ENCODE results near the gene NDUFS8.
"Not testable (repeated sequence)": the region's sequence is repeated elsewhere in the genome, so short reads cannot be mapped to it uniquely, and the experiment has no call there.

NDUFS8 gene

DNA sequence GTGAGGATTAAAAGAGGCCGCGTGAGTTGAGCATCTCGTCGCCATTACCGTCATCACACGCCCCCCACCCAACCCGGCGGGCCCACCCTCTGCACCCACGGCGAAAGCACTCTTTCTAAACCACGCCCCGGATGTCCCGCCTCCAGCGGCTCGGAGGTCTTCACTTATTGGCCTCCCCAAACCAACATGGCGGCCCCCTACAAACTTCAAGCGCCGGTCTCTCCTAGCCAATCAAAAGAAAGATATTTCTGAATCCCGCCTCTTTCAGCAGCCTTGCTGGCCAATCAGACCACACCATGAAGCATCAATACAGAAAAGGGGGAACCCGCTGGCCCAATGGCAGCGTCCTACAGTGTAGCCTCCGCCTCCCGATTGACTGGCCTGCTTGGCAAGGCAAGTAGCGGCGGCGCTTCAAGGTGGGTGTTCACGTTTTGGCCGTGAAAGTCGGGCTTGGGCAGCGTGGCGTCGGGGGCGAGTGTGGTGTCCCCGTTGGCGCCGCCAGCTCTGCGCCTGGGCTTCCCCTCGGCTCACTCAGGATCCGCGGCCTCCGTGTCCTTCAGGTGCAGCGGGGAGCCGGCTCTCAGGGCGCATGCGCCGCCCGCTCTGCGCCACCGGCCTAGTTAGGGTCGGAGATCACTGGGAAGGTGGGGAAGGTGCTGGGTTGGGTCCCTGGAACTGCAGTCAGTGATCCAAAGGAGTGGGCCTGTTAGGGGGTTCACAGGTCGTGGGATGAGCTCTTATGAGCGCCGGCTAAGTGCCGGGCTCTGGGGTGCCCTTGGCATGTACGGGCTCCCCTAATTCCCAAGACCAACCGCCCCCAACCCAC lies at the start of gene NDUFS8:
NDUFS8 (plus strand) TSS at position 364 of the 826 bp plus-strand sequence. CDS start 1,471 bp downstream, outside the sequence.
- DNase-seq: peak; percentile 98

DNA sequence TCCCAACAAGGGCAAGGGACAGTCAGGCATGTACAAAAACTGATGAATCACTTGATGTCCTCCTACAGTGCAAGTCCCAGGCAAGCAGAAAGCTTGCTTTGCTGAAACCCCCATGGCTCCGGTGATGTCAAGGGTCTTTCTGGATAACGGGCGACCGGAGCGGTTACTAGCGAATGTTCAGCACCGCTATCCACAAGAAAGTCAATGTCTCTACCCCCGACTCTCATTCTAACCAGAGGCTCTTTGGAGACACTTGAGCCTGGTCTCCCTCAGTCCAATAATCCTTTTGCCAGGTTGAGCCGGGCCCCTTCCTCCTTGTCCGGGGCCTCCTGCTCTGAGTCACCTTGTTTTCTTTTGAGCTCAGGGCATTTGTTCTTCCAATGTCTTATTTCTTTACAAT lies 49.3 kb upstream of the NDUFS8 start:
- DNase-seq: not testable (repeated sequence)

DNA sequence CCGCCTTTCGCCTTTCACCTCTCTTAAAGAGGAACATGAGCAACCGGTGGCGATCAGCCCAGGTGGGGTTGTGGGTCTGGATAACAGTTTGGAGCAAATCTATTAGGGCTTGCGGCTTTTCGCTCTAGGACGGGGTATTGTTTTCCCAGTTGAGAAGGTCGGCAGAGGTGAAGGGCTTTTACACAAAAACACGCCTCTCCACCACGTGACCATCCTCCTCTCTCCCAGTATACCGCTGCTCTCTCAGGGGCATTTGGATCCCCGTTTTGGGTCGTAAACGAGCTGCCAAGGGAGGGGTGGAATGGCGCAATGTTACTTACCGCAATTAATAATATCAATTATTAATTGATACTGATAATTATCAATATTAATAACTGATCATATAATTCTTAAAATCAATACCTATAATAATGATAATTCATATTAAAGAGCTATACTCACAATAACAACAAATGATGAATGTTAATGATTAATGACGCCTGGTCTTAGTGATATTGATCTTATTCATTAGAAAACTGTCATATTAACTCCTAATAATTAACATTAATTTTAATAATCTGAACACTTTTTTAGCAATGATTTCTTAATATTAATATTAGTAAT lies 48.1 kb upstream of the NDUFS8 start:
- not testable (repeated sequence) for DNase-seq

DNA sequence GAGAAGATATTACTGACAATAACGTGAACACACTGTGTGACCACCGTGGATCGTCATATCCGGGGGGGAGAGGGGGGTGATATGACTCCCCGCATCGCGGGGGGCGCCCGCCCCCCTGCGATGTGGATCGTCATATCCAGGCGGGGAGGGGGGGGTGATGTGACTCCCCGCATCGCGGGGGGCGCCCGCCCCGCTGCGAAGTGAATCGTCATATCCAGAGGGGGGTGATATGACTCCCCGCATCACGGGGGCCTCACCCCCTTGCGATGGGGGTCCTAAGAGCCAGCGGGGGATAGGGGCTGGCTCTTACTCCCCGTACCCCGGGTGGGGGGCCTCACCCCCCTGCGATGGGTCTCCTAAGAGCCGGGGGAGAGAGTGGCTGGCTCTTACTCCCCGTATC lies 46.5 kb upstream of the NDUFS8 start:
- no peak for DNase-seq

DNA sequence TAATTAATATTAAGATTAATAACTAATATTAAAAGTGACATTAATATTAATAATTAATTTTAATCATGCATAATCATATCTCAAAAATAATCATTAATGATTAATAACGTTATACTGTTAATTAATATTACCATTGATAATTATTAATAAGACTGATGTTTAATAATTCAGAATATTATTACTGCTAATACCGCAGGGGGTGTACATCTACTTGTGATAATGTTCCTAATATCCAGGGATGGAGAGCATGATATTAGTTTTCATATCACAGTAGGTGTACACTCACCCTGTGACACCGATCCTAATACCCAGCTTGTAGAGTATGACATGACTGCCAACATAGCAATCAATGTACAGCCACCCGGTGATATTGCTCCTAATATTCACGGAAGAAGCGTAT lies 45.2 kb upstream of the NDUFS8 start:
- DNase-seq: not testable (repeated sequence)

DNA sequence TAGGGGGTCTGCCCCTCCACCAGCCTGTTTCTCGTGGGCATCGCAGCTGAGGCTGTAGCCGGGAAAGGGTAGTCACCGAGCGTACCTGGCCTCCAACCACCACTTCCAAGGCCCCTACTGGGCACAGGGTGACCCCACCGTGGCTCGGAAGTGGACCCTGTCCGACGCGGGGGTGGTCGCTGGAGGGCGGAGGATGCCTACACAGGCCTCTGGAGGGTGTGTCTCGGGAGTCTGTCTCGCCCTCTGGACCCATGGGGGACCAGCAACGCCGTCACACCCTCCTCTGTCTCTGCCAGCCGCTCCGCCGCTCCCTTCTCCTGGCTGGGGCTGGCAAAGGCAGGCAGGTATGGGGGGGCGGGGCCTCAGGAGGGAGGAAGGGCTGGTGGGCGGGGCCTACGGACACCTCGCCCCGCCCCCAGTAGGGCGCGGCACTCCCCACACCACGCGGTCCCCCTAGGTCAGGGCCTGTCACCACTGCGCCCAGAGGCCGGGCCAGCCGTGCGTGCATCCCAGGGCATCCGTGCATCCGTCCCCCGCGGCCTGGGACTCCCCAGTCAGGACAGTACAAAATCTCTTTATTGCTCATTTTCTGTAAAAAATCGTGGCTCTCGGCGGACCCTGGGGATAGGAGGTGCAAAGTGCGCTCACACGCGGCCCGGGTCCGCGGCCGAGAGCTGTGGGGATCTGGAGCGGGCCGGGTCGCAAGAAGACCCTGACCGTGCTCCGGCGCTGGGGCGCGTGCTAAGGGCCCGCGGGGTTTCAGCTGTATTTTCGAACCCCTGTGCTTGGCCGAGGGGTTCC lies 39.7 kb upstream of the NDUFS8 start:
- DNase-seq: not testable (repeated sequence)

DNA sequence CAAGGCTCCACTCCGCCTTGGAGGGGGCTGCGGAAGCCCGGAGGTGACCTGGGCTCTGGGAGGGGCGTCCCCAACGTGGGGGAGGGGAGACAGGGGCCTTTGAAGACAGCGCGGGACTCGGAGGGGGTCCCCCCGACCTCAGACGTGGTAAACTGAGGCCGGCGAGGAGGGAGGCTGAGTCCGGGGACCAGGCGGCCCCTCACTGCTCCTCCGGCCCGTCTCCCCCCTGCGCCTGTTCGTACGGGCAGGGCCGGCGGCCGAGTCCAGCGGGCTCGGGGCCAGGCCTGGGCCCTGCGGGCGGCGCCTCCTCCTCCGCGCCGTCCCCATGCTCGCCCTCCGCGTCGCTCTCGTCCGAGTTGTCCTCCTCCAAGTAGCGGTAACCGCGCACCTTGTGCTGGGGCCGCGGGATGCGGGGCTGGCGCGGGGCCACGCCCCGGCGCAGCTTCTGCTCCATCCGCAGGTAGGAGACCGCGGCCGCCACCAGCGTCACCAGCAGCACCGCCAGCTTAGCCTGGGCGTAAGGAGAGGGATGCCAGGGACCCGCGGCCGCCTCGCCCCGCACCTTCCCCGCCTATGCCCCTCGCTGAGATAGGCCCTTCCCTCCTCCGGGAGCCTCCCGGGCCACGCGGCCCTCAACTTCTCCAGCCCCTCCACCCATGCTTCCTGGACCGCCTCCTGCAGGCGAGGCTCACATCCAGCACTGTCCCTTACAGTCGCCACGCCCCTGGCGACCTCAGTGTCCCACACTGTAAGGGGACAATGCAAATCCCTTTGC lies 38.9 kb upstream of the NDUFS8 start:
- DNase-seq: not testable (repeated sequence)

DNA sequence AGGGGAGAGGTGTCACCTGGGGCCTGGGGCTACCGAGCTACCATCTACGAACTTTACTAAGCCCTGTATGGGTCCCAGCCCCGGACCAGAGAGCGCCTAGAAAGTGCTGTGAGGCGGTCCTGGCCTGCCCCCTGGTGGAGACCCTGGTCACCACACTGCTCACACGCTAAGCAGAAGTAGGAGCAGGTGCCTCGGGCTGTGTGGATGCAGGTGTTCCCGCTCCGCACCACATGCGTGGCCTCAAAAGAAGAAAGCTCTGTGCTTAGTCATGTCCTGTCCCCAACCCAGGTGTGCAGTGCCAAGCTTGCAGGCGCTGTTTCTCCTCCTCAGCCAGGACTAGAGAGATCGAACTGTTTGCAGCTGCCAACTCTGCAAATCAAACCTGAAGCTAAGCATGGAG lies 36.7 kb upstream of the NDUFS8 start:
- not testable (repeated sequence) for DNase-seq

DNA sequence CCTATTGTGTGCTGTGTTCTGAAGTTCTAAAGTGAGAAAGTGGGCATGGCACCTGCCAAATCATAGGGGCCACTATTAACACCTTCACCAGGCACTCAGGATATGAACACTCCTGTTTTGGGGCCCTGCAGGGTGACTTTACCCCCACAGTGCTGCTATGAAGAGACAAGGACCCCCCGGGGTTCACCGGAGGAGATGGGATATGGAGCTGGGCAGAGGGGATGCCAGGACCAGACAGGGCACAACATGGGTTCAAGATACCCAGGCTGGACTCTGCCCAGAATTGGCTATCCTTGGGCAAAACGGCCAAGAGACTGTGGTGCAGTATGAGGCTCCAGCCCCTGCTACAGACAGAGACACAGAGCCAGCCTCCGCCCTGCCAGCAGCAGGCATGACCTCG lies 36.1 kb upstream of the NDUFS8 start:
- not testable (repeated sequence) for DNase-seq

DNA sequence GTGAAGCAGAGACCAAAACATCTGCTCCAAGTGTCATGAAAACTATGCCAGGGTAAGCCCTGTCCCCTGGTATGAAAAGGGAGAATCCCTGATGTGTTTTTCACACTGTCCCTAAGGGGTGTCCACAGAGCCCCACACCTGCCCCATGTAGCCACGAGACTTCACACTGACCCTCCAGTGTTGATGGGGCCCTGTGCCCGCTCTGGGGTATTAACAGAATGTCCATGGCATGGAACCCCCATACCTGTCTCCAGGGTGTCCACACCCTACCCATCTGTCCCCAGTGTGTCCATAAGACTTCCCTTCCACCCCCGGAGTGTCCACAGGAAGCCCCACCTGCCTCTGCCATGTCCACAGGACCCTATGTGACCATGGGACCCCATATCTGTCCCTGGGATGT lies 35.4 kb upstream of the NDUFS8 start:
- DNase-seq: not testable (repeated sequence)

DNA sequence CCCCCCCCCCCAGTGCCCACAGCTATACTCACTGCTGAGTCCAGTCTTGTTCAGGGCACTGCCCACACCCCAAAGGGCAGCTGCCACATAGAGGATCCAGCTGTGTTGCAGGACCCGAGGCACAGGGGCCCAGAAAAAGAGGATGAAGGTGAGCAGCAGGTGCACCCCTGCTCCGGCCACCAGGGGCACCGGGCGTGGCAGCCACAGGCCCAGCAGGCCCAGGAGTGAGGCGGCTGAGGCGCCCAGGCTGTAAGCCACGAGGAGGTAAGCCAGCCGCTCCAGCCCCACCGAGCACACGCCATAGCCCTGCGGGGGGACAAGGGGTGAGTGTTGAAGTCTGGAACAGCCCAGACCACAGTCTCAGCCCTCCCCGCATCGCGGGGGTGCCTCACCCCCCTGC lies 34.9 kb upstream of the NDUFS8 start:
- DNase-seq: not testable (repeated sequence)

DNA sequence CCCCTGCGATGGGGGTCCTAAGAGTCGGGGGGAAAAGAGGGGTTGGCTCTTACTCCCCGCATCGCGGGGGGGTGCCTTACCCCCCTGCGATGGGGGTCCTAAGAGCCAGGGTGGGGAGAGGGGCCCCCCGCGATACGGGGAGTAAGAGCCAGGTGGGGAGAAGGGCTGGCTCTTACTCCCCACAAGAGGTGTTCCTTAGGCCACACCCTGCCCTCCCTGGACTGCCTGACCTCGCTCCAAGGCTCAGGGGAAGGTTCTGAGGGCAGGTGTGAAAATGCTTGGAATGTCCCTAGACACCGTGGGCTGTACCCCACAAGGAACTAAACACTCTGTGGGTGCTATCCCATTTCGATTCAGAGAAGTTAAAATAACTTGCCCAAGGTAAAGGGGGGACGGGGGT lies 34.4 kb upstream of the NDUFS8 start:
- DNase-seq: no peak

DNA sequence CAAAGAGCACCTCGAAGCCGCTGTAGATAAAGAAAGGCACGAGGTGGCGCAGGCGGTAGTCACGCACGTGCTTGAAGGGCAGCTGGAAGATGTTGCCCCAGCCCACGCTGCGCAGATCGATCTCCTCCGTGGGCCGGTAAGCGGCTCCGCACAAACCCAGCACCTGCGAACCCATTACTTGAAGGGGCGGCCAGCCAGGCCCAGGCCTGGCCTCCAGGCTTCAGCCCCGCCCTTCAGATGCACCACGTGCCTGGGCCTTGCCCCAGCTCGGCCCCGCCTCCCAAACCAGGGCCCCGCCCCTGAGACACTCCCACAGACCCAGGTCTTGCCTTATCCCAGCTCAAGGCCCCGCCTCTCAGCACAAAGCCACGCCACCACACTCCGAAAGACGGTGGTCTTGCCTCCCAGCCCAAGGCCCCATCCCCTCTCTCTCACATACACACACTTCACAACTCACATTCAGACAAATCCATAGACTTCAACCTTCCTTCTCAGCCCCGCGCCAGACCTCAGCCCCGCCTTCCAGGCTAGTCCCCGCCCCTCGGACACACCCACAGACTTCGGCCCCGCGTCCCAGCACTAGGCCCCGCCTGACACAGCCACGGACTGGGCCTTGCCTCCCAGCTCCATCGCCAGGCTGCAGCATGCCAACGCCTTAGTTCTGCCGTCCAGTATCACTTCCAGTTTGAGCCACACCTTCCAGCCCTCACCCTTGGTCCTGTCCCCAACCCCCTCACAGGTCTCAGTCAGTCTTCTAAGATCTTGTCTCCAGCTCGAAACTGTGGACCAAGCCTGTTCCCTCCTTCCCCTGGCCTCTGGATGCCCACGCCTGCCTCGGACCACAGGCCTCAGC lies 33.6 kb upstream of the NDUFS8 start:
- no peak for DNase-seq

DNA sequence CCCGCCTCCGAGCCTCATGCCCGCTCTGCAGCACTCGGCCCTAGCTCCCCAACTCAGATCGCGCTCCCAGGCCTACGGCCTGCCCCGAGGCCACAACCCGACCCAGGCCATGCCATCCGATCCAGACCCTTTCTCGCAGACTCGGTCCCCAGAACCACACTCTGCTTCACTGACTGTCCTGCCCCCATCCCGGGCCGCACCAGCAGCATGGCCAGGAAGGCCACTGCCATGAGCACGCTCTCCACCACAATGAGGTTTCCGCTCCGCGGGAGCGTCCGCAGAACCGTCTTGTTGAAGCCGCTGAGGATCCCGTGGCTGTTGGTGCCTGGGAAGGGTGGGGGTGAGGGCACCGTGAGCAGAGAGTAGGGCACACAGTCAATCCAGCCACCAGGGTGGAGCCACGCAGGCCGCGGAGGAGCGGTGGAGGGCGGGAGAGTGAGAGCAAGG lies 33.0 kb upstream of the NDUFS8 start:
- DNase-seq: no peak

DNA sequence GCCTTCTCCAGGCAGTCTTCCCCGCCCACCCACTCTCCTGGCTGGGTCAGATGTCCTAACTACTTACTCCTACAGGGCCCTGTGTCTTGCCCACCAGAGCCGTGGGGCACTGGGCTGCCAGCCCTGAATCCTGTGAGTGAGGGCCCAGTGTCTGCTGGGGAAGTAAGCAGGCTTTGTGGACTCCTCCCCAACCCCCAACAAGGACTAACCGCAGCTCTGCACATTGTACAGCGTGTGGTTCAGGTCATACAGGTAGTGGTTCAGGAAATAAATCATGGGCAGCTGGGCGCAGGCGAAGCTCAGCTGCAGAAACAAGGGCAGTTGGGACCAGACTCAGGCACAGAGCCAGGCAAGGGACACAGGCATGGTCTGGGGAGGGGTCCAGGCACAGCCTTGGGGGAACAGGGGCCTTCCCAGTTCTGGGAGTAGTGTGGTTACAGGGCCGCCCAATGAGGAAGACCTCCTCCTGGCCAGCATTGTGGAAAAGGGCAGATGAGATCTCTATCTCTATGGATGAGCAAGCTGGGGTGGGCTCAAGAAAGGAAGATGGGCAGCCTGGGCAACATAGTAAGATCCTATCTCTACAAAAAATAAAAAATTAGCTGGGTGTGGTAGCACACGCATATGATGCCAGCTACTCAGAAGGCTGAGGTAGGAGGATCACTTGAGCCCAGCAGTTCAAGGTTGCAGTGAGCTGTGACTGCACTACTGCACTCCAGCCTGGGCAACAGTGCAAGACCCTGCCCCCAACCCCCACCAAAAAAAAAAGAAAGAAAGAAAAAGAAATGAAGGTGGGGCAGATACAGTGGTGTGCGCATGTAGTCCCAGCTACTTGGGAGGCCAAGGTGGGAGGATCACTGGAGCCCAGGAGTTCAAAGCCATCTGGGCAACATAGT lies 32.1 kb upstream of the NDUFS8 start:
- DNase-seq: no peak

DNA sequence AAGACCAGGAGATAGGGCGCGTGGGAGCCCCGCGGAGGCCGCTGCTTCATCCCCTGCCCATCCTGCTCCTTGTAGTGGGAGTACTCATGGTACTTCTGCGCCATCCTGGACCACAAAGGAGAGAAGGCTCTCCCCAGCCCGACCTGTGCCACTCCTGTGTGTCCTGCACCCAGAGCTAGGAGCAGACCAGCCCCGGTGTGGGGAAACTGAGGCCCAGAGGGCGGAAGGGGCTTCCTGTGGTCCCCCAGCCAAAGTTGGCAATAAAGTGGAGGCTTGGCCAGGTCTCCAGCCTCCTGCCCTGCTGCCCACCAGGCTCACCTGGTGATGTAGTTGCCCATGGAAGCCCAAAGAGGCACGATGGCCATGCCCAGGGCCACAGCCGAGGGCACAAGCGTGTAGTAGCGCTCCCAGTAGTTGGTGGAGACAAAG lies 31.3 kb upstream of the NDUFS8 start:
- no peak for DNase-seq

DNA sequence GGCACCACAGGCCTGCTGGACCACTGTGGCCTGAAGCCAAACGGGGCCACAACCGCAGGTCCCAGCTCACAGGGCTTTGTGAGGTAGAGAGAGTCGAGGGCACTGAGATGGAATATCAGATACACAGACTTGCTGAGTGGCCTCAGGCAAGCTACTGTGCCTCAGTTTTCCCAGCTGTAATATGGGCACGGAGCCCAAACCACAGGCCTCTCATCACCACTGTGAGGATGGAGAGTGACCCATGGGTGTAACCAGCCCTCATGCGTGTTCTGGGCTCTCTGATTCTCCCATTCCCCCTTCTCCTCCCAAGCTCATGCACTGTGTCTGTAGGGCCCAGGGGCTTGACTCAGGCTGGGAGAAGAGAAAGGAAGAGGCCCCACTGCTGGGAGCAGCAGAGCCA lies 30.8 kb upstream of the NDUFS8 start:
- DNase-seq: no peak

DNA sequence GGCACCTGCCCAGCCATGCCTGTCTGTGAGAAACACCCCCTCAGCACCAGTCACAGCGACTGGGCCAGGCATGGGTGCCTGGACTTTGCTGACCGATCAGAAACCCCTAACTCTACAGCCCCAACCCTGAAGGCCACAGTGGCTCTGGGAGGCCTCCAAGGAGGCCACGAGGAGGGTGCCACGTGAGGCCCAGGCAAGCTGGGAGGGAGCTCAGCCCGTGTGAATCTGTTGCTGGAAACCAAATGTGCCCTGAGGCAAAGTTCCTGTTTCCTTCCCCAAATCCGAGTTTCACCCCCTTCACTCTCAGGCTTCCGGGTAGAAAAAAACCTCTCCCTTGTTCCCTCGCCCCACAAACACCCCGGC lies 27.9 kb upstream of the NDUFS8 start:
- no peak for DNase-seq

DNA sequence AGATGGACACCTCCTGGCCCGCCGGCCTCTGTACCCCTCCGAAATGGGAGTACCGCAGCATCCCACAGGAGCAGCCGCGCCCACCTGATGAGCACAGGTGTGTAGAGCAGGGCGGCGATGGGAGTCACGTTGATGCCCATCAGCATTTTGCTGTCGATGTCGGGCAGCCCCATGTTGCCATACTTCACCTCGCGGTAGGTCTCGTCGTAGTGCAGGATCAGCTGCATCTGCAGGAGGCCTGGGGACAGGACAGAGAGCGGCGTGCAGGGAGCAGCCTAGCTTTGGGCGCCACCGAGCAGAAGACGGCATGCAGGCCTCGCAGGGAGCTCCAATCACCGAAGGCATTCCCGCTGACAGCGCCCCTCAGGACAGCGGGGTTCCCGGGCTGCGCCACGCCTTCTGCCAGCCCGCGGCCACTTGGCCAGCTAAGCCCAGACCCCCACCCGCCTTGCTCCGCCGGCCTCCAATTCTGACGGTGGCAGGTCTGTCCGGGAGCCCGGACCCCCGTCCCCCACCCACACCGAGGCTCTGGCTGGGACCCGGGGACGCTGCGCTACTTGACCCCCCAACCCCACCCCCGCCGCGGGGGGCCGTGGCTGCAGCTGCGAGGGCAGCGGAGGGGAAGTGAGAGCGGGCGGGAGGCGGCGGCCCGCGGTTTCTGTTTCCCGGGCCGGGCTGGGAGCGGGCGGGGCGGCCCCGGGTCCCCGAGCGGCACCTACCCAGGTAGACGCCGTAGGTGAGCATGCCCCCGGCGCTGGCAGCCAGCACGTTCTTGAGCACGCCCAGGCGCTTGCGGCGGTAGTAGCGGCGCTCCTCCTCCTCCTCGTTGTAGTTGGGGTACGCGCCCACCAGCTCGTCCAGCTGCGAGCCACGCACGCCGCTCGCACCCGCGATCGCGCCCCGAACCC lies 27.3 kb upstream of the NDUFS8 start:
- peak; percentile 35 for DNase-seq

Measured in stimulated activated naive CD4-positive, alpha-beta T cell treated with Interleukin-2 at 50 U/mL for 16 hours (primary cell).